Renal pelvis (tissue), 4 donors: ENCODE results near the gene USHBP1. TPM values are rescaled to one million over a fixed set of nuclear protein-coding genes. Genes with fewer than 3 reads are reported as not detected.

ENCODE experiments used
- DNase-seq: peaks from one replicate; pipeline ENCODE4 v3.0.0-alpha.2; 2013
- polyA plus RNA-seq, 3 donors: library from polyadenylated mRNA; unstranded; fragments of 120-200 nt; gene quantifications; one replicate each; pipeline ENCODE4 v1.2.1, GENCODE V29; 2013; ENCODE audit not compliant: insufficient read length in 3 of 3

Gene USHBP1
- polyA plus RNA-seq, 3 donors = 5.9 to 7.8 (median 6.0) TPM

- DNase-seq = no peak
These were observed 21.2 kb downstream of the USHBP1 start for GRCh38 chr19:17243211-17243829.

GRCh38 chr19:17242431-17243208, 21.9 kb downstream of the USHBP1 start:
- DNase-seq = no peak

GRCh38 chr19:17240826-17241399, 23.6 kb downstream of the USHBP1 start:
- no peak for DNase-seq

GRCh38 chr19:17240062-17240752, 24.3 kb downstream of the USHBP1 start:
- DNase-seq = no peak

GRCh38 chr19:17237747-17238706, 26.5 kb downstream of the USHBP1 start:
- DNase-seq = no peak

GRCh38 chr19:17236811-17237543, 27.6 kb downstream of the USHBP1 start:
- no peak for DNase-seq

- no peak for DNase-seq
These were observed 28.4 kb downstream of the USHBP1 start for GRCh38 chr19:17235971-17236777.

GRCh38 chr19:17235300-17235970, 29.1 kb downstream of the USHBP1 start:
- DNase-seq = no peak

- no peak for DNase-seq
These were observed 29.6 kb downstream of the USHBP1 start for GRCh38 chr19:17234911-17235299.

- no peak for DNase-seq
These were observed 32.3 kb downstream of the USHBP1 start for GRCh38 chr19:17232258-17232657.

GRCh38 chr19:17229890-17230289, 34.7 kb downstream of the USHBP1 start:
- no peak for DNase-seq

- DNase-seq = no peak
These were observed 36.7 kb downstream of the USHBP1 start for GRCh38 chr19:17227798-17228367.

- DNase-seq = peak; percentile 98
These were observed 38.3 kb downstream of the USHBP1 start, which contains the start of gene OCEL1 for GRCh38 chr19:17226002-17226933. TSS of gene OCEL1 (plus strand) at chr19:17226226. CDS start at chr19:17226248, 22 bp downstream.

- no peak for DNase-seq
These were observed 39.5 kb downstream of the USHBP1 start for GRCh38 chr19:17225053-17225452.

- no peak for DNase-seq
These were observed 44.3 kb downstream of the USHBP1 start for GRCh38 chr19:17220207-17220758.

- no peak for DNase-seq
These were observed 45.3 kb downstream of the USHBP1 start for GRCh38 chr19:17219286-17219685.

GRCh38 chr19:17216058-17216670, 48.4 kb downstream of the USHBP1 start:
- no peak for DNase-seq
